ENCODE data around the gene MRPS9. TPM values are rescaled to one million over a fixed set of nuclear protein-coding genes. Genes with fewer than 3 reads are reported as not detected.

Gene MRPS9
- total and polyA plus RNA-seq, 2 experiments from 2014 or later: 64.7 to 78.9 TPM

GRCh38 chr2:105144941-105145300, 107.1 kb downstream of the MRPS9 start (continued):
- TF ChIP-seq, protein P1, sequence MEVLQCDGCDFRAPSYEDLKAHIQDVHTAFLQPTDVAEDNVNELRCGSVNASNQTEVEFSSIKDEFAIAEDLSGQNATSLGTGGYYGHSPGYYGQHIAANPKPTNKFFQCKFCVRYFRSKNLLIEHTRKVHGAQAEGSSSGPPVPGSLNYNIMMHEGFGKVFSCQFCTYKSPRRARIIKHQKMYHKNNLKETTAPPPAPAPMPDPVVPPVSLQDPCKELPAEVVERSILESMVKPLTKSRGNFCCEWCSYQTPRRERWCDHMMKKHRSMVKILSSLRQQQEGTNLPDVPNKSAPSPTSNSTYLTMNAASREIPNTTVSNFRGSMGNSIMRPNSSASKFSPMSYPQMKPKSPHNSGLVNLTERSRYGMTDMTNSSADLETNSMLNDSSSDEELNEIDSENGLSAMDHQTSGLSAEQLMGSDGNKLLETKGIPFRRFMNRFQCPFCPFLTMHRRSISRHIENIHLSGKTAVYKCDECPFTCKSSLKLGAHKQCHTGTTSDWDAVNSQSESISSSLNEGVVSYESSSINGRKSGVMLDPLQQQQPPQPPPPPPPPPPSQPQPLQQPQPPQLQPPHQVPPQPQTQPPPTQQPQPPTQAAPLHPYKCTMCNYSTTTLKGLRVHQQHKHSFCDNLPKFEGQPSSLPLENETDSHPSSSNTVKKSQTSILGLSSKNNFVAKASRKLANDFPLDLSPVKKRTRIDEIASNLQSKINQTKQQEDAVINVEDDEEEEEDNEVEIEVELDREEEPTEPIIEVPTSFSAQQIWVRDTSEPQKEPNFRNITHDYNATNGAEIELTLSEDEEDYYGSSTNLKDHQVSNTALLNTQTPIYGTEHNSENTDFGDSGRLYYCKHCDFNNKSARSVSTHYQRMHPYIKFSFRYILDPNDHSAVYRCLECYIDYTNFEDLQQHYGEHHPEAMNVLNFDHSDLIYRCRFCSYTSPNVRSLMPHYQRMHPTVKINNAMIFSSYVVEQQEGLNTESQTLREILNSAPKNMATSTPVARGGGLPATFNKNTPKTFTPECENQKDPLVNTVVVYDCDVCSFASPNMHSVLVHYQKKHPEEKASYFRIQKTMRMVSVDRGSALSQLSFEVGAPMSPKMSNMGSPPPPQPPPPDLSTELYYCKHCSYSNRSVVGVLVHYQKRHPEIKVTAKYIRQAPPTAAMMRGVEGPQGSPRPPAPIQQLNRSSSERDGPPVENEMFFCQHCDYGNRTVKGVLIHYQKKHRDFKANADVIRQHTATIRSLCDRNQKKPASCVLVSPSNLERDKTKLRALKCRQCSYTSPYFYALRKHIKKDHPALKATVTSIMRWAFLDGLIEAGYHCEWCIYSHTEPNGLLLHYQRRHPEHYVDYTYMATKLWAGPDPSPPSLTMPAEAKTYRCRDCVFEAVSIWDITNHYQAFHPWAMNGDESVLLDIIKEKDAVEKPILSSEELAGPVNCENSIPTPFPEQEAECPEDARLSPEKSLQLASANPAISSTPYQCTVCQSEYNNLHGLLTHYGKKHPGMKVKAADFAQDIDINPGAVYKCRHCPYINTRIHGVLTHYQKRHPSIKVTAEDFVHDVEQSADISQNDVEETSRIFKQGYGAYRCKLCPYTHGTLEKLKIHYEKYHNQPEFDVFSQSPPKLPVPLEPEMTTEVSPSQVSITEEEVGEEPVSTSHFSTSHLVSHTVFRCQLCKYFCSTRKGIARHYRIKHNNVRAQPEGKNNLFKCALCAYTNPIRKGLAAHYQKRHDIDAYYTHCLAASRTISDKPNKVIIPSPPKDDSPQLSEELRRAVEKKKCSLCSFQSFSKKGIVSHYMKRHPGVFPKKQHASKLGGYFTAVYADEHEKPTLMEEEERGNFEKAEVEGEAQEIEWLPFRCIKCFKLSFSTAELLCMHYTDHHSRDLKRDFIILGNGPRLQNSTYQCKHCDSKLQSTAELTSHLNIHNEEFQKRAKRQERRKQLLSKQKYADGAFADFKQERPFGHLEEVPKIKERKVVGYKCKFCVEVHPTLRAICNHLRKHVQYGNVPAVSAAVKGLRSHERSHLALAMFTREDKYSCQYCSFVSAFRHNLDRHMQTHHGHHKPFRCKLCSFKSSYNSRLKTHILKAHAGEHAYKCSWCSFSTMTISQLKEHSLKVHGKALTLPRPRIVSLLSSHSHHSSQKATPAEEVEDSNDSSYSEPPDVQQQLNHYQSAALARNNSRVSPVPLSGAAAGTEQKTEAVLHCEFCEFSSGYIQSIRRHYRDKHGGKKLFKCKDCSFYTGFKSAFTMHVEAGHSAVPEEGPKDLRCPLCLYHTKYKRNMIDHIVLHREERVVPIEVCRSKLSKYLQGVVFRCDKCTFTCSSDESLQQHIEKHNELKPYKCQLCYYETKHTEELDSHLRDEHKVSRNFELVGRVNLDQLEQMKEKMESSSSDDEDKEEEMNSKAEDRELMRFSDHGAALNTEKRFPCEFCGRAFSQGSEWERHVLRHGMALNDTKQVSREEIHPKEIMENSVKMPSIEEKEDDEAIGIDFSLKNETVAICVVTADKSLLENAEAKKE (CRISPR knock-in tag; IDR thresholded peaks at IDR 0.05): no peak
- TF ChIP-seq NANOG (IDR thresholded peaks at IDR 0.05; ENCODE audit: borderline replicate concordance): no peak
- TF ChIP-seq STAT1 (IDR thresholded peaks at IDR 0.05; ENCODE audit: unreplicated experiment): no peak
- no peak for TF ChIP-seq EZH2phosphoT487 (IDR thresholded peaks at IDR 0.05; ENCODE audit: unreplicated experiment)
- no peak for TF ChIP-seq ZNF114 (CRISPR knock-in tag; IDR thresholded peaks at IDR 0.05)
- TF ChIP-seq CREB1 (CRISPR knock-in tag; IDR thresholded peaks at IDR 0.05; ENCODE audit: low read depth): no peak
- no peak for TF ChIP-seq EZH2 (IDR thresholded peaks at IDR 0.05; ENCODE audit: low read depth, unreplicated experiment)
- no peak for TF ChIP-seq ZNF331 (CRISPR knock-in tag; IDR thresholded peaks at IDR 0.05; ENCODE audit: low read depth)

DNA sequence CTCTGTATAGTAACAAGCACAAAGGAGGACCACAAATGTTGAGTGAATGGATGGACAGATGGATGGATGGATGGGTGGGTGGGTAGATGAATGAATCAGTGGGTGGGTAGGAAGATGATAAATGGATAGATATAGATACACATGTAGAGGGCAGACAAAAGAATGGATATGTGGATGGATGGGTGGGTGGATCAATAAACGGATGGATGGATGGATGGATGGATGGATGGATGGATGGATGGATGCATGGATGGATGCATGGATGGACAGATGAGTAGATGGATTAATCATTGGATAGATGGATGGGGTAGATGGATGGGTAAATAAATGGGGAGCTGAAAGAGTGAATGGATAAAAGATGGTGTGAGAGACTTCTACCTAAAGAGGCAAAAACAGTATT, 111.4 kb downstream of the MRPS9 start:
- Histone ChIP-seq H3K79me2 (replicated peaks; ENCODE audit: insufficient read depth) (peaks cover 4% of the 10 kb centered on the region; the same call in 1 of the 2 replicates), H4K20me1 (replicated peaks; ENCODE audit: insufficient read depth) (no peaks in the 10 kb centered on the region; the same call in 1 of the 2 replicates), H3K9me2 (ENCODE audit: insufficient read depth) (0 out of 2 replicates have a peak, but pooled peaks cover 17% of the 10 kb centered on the region), H2AFZ (no peak overlapping the region), H3K4me1 (ENCODE audit: insufficient read depth) (peaks cover 7% of the 10 kb centered on the region; the same call in 1 of the 2 replicates), H3K27me3 (ENCODE audit: insufficient read depth) (peaks cover 6% of the 10 kb centered on the region; the same call in 1 of the 2 replicates), H3F3A (replicated peaks; ENCODE audit: low read depth) (no peaks in the 10 kb centered on the region), H3K4me2 (no peak overlapping the region), H3K36me3 (ENCODE audit: insufficient read depth) (no peaks in the 10 kb centered on the region), H3K4me3 (no peak overlapping the region), H3K27ac (ENCODE audit: low read depth) (no peak overlapping the region)
- Mint-ChIP-seq H3K36me3 (ENCODE audit: low read depth) (no peaks in the 10 kb centered on the region), H3K4me1 (peaks cover 17% of the 10 kb centered on the region), H3K27ac (no peak overlapping the region), H3K9me3 (no peaks in the 10 kb centered on the region), H3K4me3 (no peak overlapping the region), H3K27me3 (ENCODE audit: insufficient read depth, low read depth, poor library complexity) (peaks cover 13% of the 10 kb centered on the region)
- DNase-seq (ENCODE audit: low spot score): no peak
- no peak for ATAC-seq
- TF ChIP-seq POLR2AphosphoS5 (IDR thresholded peaks at IDR 0.05; ENCODE audit: low read depth): no peak
- no peak for TF ChIP-seq STAT1 (IDR thresholded peaks at IDR 0.05; ENCODE audit: unreplicated experiment)
- TF ChIP-seq, protein P2, sequence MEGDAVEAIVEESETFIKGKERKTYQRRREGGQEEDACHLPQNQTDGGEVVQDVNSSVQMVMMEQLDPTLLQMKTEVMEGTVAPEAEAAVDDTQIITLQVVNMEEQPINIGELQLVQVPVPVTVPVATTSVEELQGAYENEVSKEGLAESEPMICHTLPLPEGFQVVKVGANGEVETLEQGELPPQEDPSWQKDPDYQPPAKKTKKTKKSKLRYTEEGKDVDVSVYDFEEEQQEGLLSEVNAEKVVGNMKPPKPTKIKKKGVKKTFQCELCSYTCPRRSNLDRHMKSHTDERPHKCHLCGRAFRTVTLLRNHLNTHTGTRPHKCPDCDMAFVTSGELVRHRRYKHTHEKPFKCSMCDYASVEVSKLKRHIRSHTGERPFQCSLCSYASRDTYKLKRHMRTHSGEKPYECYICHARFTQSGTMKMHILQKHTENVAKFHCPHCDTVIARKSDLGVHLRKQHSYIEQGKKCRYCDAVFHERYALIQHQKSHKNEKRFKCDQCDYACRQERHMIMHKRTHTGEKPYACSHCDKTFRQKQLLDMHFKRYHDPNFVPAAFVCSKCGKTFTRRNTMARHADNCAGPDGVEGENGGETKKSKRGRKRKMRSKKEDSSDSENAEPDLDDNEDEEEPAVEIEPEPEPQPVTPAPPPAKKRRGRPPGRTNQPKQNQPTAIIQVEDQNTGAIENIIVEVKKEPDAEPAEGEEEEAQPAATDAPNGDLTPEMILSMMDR (conservative IDR thresholded peaks at IDR 0.05; ENCODE audit: low read depth in 2 of 2): no peak

Data from GM23338 (cell line).